SU-DHL-6 (cell line): ENCODE data around the gene RNF222.

ENCODE experiments used
- H2AFZ ChIP-seq: fragments of 200-600 bp; sonication (generic); 2 replicates; pipeline ENCODE4 v1.6.1; 2014; ENCODE audit warnings: low read depth, mild to moderate bottlenecking, moderate library complexity, mixed read lengths, antibody characterized with exemption, low read length; ENCODE audit not compliant: severe bottlenecking
- H3F3A ChIP-seq: fragments of 200-600 bp; shearing (Covaris generic); 2 replicates; pipeline ENCODE4 v1.6.0; 2016; ENCODE audit warnings: antibody characterized with exemption, mild to moderate bottlenecking; ENCODE audit not compliant: insufficient read depth
- H3K27ac ChIP-seq: fragments of 200-600 bp; sonication (generic); 2 replicates; pipeline ENCODE4 v1.5.1; 2016; ENCODE audit warnings: low read depth, mild to moderate bottlenecking, low read length, moderate library complexity, mixed read lengths
- H3K27me3 ChIP-seq: fragments of 200-600 bp; sonication (generic), shearing (Covaris generic); 2 replicates; pipeline ENCODE4 v1.6.0; 2014; ENCODE audit warnings: mild to moderate bottlenecking, low read length
- H3K36me3 ChIP-seq: fragments of 200-600 bp; sonication (generic); 2 replicates; pipeline ENCODE4 v1.6.1; 2014; ENCODE audit warnings: mild to moderate bottlenecking, low read length, mixed read lengths
- H3K4me2 ChIP-seq: fragments of 300-600, 200-600 bp; shearing (Covaris generic), sonication (generic); 2 replicates; pipeline ENCODE4 v1.6.0; 2014; ENCODE audit warnings: low read length, low read depth, mild to moderate bottlenecking; ENCODE audit not compliant: poor library complexity, severe bottlenecking
- H3K4me3 ChIP-seq: fragments of 200-600 bp; sonication (generic); 2 replicates; pipeline ENCODE4 v1.5.1; 2014; ENCODE audit warnings: antibody characterized with exemption, low read length, mild to moderate bottlenecking, mixed read lengths; ENCODE audit not compliant: insufficient read depth, poor library complexity, severe bottlenecking
- H3K79me2 ChIP-seq: fragments of 200-600 bp; sonication (generic); 2 replicates; pipeline ENCODE4 v1.6.1; 2014; ENCODE audit warnings: mild to moderate bottlenecking, low read length, moderate library complexity; ENCODE audit not compliant: insufficient read depth
- H3K9ac ChIP-seq: fragments of 200-600 bp; sonication (generic); 2 replicates; pipeline ENCODE4 v1.7.0; 2014; ENCODE audit warnings: mild to moderate bottlenecking, low read length
- H3K9me2 ChIP-seq: fragments of 200-600 bp; sonication (generic); replicated peaks from 2 replicates; pipeline ENCODE4 v1.6.1; 2014; ENCODE audit warnings: low read length; ENCODE audit not compliant: insufficient read depth
- H3K9me3 ChIP-seq: fragments of 200-600 bp; sonication (generic); 2 replicates; pipeline ENCODE4 v1.6.1; 2014; ENCODE audit warnings: low read length, mixed read lengths; ENCODE audit not compliant: insufficient read depth
- H4K20me1 ChIP-seq: fragments of 200-600 bp; sonication (generic); 2 replicates; pipeline ENCODE4 v1.6.1; 2014; ENCODE audit warnings: low read depth, mild to moderate bottlenecking, antibody characterized with exemption, low read length, moderate library complexity, mixed read lengths
- CTCF ChIP-seq: fragments of 200-600 bp; sonication (generic); IDR thresholded peaks from one replicate; pipeline ENCODE4 v1.5.1; 2017; ENCODE audit warnings: antibody characterized with exemption, mild to moderate bottlenecking, low read length, moderate library complexity; ENCODE audit not compliant: insufficient read depth, poor library complexity, severe bottlenecking
- EZH2phosphoT487 ChIP-seq: fragments of 200-600 bp; sonication (generic), shearing (Covaris generic); conservative IDR thresholded peaks from 2 replicates; pipeline ENCODE4 v1.6.1; 2018; ENCODE audit warnings: mild to moderate bottlenecking, antibody characterized with exemption, low read length, moderate library complexity, mixed read lengths

The RNF222 gene

GRCh38 chr17:8443756-8444155 is 46.1 kb upstream of the RNF222 start:
- Histone ChIP-seq H4K20me1 (no peaks in the 10 kb centered on the region), H3K4me3 (no peak overlapping the region), H3K36me3 (peaks cover 22% of the 10 kb centered on the region), H3K79me2 (peaks cover 53% of the 10 kb centered on the region), H3K9me3 (no peaks in the 10 kb centered on the region), H3K9me2 (no peaks in the 10 kb centered on the region), H3F3A (no peaks in the 10 kb centered on the region; the same call in 1 of the 2 replicates), H3K9ac (no peak overlapping the region), H2AFZ (no peak overlapping the region), H3K4me2 (no peak overlapping the region), H3K27me3 (no peaks in the 10 kb centered on the region), H3K27ac (no peak overlapping the region)
- no peak for TF ChIP-seq CTCF

GRCh38 chr17:8442310-8442709 is 44.7 kb upstream of the RNF222 start:
- H4K20me1 ChIP-seq, result 0 out of 2 replicates have a peak, but pooled peaks cover 3% of the 10 kb centered on the region
- H3K4me3 ChIP-seq, result no peak overlapping the region
- H3K79me2 ChIP-seq, result peaks cover 67% of the 10 kb centered on the region
- no peak overlapping the region for H3K4me2 ChIP-seq
- H3K9ac ChIP-seq, result no peak overlapping the region
- H3K9me2 ChIP-seq, result no peaks in the 10 kb centered on the region
- TF ChIP-seq EZH2phosphoT487 (no peak), CTCF (no peak)
- peaks cover 14% of the 10 kb centered on the region; the same call in 1 of the 2 replicates for H3K36me3 ChIP-seq
- H3K27me3 ChIP-seq, result no peaks in the 10 kb centered on the region
- no peaks in the 10 kb centered on the region; the same call in 1 of the 2 replicates for H3F3A ChIP-seq
- no peak overlapping the region for H2AFZ ChIP-seq
- H3K27ac ChIP-seq, result no peak overlapping the region
- H3K9me3 ChIP-seq, result no peaks in the 10 kb centered on the region

GRCh38 chr17:8441690-8442089 is 44.1 kb upstream of the RNF222 start:
- Histone ChIP-seq H3K9me3 (no peaks in the 10 kb centered on the region), H3K9me2 (no peaks in the 10 kb centered on the region), H3K9ac (no peak overlapping the region), H4K20me1 (0 out of 2 replicates have a peak, but pooled peaks cover 9% of the 10 kb centered on the region), H2AFZ (no peak overlapping the region), H3K79me2 (peaks cover 73% of the 10 kb centered on the region), H3F3A (no peaks in the 10 kb centered on the region; the same call in 1 of the 2 replicates), H3K27ac (no peak overlapping the region), H3K4me2 (no peak overlapping the region), H3K4me3 (no peak overlapping the region), H3K27me3 (no peaks in the 10 kb centered on the region), H3K36me3 (peaks cover 14% of the 10 kb centered on the region; the same call in 1 of the 2 replicates)
- TF ChIP-seq CTCF, result no peak
- TF ChIP-seq EZH2phosphoT487, result no peak
